Measurements from ENCODE around the gene HS3ST3B1.

Gene HS3ST3B1

GRCh38 chr17:14337596-14338079 lies 36.8 kb downstream of the HS3ST3B1 start:
- Histone ChIP-seq H3K27me3 (ENCODE audit: control insufficient read depth in 1 of 2, insufficient read depth in 2 of 2, low read length in 2 of 2) (no peaks in the 10 kb centered on the region), H3K9ac (ENCODE audit: low read length in 2 of 2) (no peak overlapping the region), H3K36me3 (ENCODE audit: control insufficient read depth in 2 of 2, insufficient read depth in 2 of 2, low read length in 2 of 2) (no peaks in the 10 kb centered on the region), H3K9me3 (ENCODE audit: control insufficient read depth in 2 of 2, low read length in 2 of 2) (no peaks in the 10 kb centered on the region), H3K27ac (ENCODE audit: low read length) (no peak overlapping the region), H3K4me3 (ENCODE audit: low read length in 2 of 2) (no peak overlapping the region), H3K4me1 (ENCODE audit: control insufficient read depth, insufficient read depth, low read length) (no peaks in the 10 kb centered on the region)

GRCh38 chr17:14340857-14341754 lies 40.2 kb downstream of the HS3ST3B1 start:
- Histone ChIP-seq H3K9ac (ENCODE audit: low read length in 2 of 2) (no peak overlapping the region), H3K4me3 (ENCODE audit: low read length in 2 of 2) (no peak overlapping the region), H3K9me3 (ENCODE audit: control insufficient read depth in 2 of 2, low read length in 2 of 2) (no peaks in the 10 kb centered on the region), H3K27me3 (ENCODE audit: control insufficient read depth in 1 of 2, insufficient read depth in 2 of 2, low read length in 2 of 2) (no peaks in the 10 kb centered on the region), H3K36me3 (ENCODE audit: control insufficient read depth in 2 of 2, insufficient read depth in 2 of 2, low read length in 2 of 2) (no peaks in the 10 kb centered on the region), H3K27ac (ENCODE audit: low read length) (no peak overlapping the region), H3K4me1 (ENCODE audit: control insufficient read depth, insufficient read depth, low read length) (no peaks in the 10 kb centered on the region)

DNA sequence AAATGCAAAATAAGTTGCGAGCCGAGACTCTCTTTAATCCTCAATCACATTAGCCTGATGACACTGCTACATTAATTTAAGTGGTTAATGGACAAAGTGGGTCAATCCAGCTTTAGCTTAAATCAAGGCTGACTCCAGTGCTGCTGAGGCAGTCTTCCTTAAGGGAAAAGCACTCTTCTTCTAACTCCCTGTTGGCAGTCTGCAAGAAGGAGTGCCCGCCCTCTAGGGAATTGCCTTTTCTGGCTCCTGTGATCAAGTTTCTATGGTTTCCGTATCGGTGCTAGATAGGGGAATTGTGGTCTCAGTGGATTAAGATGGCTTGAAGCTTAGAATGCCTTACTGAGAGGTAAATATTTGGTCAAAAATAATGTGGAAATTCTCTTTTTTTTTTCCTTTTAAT lies 41.0 kb downstream of the HS3ST3B1 start:
- Histone ChIP-seq H3K9ac (ENCODE audit: low read length in 2 of 2) (no peak overlapping the region), H3K27ac (ENCODE audit: low read length) (no peak overlapping the region), H3K4me3 (ENCODE audit: low read length in 2 of 2) (no peak overlapping the region), H3K4me1 (ENCODE audit: control insufficient read depth, insufficient read depth, low read length) (no peaks in the 10 kb centered on the region), H3K27me3 (ENCODE audit: control insufficient read depth in 1 of 2, insufficient read depth in 2 of 2, low read length in 2 of 2) (no peaks in the 10 kb centered on the region), H3K9me3 (ENCODE audit: control insufficient read depth in 2 of 2, low read length in 2 of 2) (no peaks in the 10 kb centered on the region), H3K36me3 (ENCODE audit: control insufficient read depth in 2 of 2, insufficient read depth in 2 of 2, low read length in 2 of 2) (no peaks in the 10 kb centered on the region)

GRCh38 chr17:14346801-14347200 lies 45.9 kb downstream of the HS3ST3B1 start:
- no peaks in the 10 kb centered on the region for H3K4me1 ChIP-seq (ENCODE audit: control insufficient read depth, insufficient read depth, low read length)
- H3K4me3 ChIP-seq (ENCODE audit: low read length in 2 of 2): no peak overlapping the region
- H3K36me3 ChIP-seq (ENCODE audit: control insufficient read depth in 2 of 2, insufficient read depth in 2 of 2, low read length in 2 of 2): no peaks in the 10 kb centered on the region
- no peak overlapping the region for H3K9ac ChIP-seq (ENCODE audit: low read length in 2 of 2)
- peaks cover 0 to 4% of the 10 kb centered on the region in 2 donors for H3K27me3 ChIP-seq (ENCODE audit: control insufficient read depth in 1 of 2, insufficient read depth in 2 of 2, low read length in 2 of 2)
- H3K27ac ChIP-seq (ENCODE audit: low read length): no peak overlapping the region
- H3K9me3 ChIP-seq (ENCODE audit: control insufficient read depth in 2 of 2, low read length in 2 of 2): no peaks in the 10 kb centered on the region

GRCh38 chr17:14351493-14351892 lies 50.6 kb downstream of the HS3ST3B1 start:
- no peaks in the 10 kb centered on the region for H3K4me1 ChIP-seq (ENCODE audit: control insufficient read depth, insufficient read depth, low read length)
- H3K9ac ChIP-seq (ENCODE audit: low read length in 2 of 2): no peak overlapping the region
- no peak overlapping the region for H3K27ac ChIP-seq (ENCODE audit: low read length)
- no peaks in the 10 kb centered on the region for H3K36me3 ChIP-seq (ENCODE audit: control insufficient read depth in 2 of 2, insufficient read depth in 2 of 2, low read length in 2 of 2)
- peaks cover 3 to 4% of the 10 kb centered on the region in 2 donors for H3K27me3 ChIP-seq (ENCODE audit: control insufficient read depth in 1 of 2, insufficient read depth in 2 of 2, low read length in 2 of 2)
- H3K4me3 ChIP-seq (ENCODE audit: low read length in 2 of 2): no peak overlapping the region
- H3K9me3 ChIP-seq (ENCODE audit: control insufficient read depth in 2 of 2, low read length in 2 of 2): no peaks in the 10 kb centered on the region

DNA sequence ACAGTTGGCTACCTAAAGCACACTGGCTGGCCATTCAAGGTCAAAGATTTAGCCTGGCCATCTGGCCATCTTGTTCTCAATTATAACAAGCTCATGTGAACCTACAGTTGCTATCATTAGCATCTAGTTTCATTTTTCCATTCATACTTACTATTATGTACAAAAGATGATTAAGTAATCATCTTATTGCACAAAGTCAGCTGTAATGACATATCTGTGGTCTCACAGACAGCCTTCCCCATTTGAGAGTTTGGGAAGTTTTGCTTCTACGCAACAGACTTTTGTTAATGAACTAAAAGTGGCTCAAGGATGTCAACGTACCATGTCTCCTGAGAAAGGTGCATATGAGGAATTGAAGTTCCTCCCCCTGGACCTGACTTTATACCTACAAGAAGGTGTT lies 51.3 kb downstream of the HS3ST3B1 start:
- Histone ChIP-seq H3K9ac (ENCODE audit: low read length in 2 of 2) (no peak overlapping the region), H3K27ac (ENCODE audit: low read length) (no peak overlapping the region), H3K9me3 (ENCODE audit: control insufficient read depth in 2 of 2, low read length in 2 of 2) (no peaks in the 10 kb centered on the region), H3K4me3 (ENCODE audit: low read length in 2 of 2) (no peak overlapping the region), H3K4me1 (ENCODE audit: control insufficient read depth, insufficient read depth, low read length) (no peaks in the 10 kb centered on the region), H3K27me3 (ENCODE audit: control insufficient read depth in 1 of 2, insufficient read depth in 2 of 2, low read length in 2 of 2) (peaks cover 3 to 4% of the 10 kb centered on the region in 2 donors), H3K36me3 (ENCODE audit: control insufficient read depth in 2 of 2, insufficient read depth in 2 of 2, low read length in 2 of 2) (no peaks in the 10 kb centered on the region)

GRCh38 chr17:14353861-14354474 lies 53.1 kb downstream of the HS3ST3B1 start:
- no peaks in the 10 kb centered on the region for H3K36me3 ChIP-seq (ENCODE audit: control insufficient read depth in 2 of 2, insufficient read depth in 2 of 2, low read length in 2 of 2)
- H3K4me1 ChIP-seq (ENCODE audit: control insufficient read depth, insufficient read depth, low read length): no peaks in the 10 kb centered on the region
- H3K9me3 ChIP-seq (ENCODE audit: control insufficient read depth in 2 of 2, low read length in 2 of 2): no peaks in the 10 kb centered on the region
- peaks cover 0 to 3% of the 10 kb centered on the region in 2 donors for H3K27me3 ChIP-seq (ENCODE audit: control insufficient read depth in 1 of 2, insufficient read depth in 2 of 2, low read length in 2 of 2)
- H3K4me3 ChIP-seq (ENCODE audit: low read length in 2 of 2): no peak overlapping the region
- H3K27ac ChIP-seq (ENCODE audit: low read length): no peak overlapping the region
- no peak overlapping the region for H3K9ac ChIP-seq (ENCODE audit: low read length in 2 of 2)

- Histone ChIP-seq H3K36me3 (ENCODE audit: control insufficient read depth in 2 of 2, insufficient read depth in 2 of 2, low read length in 2 of 2) (no peaks in the 10 kb centered on the region), H3K9ac (ENCODE audit: low read length in 2 of 2) (no peak overlapping the region), H3K4me3 (ENCODE audit: low read length in 2 of 2) (no peak overlapping the region), H3K27ac (ENCODE audit: low read length) (no peak overlapping the region), H3K9me3 (ENCODE audit: control insufficient read depth in 2 of 2, low read length in 2 of 2) (no peaks in the 10 kb centered on the region), H3K4me1 (ENCODE audit: control insufficient read depth, insufficient read depth, low read length) (no peaks in the 10 kb centered on the region), H3K27me3 (ENCODE audit: control insufficient read depth in 1 of 2, insufficient read depth in 2 of 2, low read length in 2 of 2) (peaks cover 0 to 3% of the 10 kb centered on the region in 2 donors)
These were observed 53.9 kb downstream of the HS3ST3B1 start for GRCh38 chr17:14354807-14355206.

DNA sequence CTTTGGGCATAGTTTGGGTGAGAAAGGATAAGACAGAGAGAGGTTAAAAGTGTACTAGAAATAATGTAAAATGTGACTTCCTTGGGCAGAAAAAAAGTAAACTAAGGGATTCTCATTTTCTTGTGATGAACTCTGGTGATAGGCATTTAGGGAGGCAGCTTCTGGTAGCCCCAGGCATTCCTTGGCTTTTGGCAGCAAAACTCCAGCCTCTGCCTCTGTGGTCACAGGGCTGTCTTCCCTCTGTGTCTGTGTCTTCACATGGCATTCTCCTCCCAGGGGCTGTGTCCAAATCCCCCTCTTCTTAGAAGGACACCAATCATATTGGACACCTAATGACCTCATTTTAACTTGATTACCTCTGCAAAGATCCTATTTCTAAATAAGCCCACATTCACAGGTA lies 54.7 kb downstream of the HS3ST3B1 start:
- Histone ChIP-seq H3K4me1 (ENCODE audit: control insufficient read depth, insufficient read depth, low read length) (no peaks in the 10 kb centered on the region), H3K4me3 (ENCODE audit: low read length in 2 of 2) (no peak overlapping the region), H3K36me3 (ENCODE audit: control insufficient read depth in 2 of 2, insufficient read depth in 2 of 2, low read length in 2 of 2) (no peaks in the 10 kb centered on the region), H3K9me3 (ENCODE audit: control insufficient read depth in 2 of 2, low read length in 2 of 2) (no peaks in the 10 kb centered on the region), H3K27ac (ENCODE audit: low read length) (no peak overlapping the region), H3K27me3 (ENCODE audit: control insufficient read depth in 1 of 2, insufficient read depth in 2 of 2, low read length in 2 of 2) (peaks cover 0 to 3% of the 10 kb centered on the region in 2 donors), H3K9ac (ENCODE audit: low read length in 2 of 2) (no peak overlapping the region)

DNA sequence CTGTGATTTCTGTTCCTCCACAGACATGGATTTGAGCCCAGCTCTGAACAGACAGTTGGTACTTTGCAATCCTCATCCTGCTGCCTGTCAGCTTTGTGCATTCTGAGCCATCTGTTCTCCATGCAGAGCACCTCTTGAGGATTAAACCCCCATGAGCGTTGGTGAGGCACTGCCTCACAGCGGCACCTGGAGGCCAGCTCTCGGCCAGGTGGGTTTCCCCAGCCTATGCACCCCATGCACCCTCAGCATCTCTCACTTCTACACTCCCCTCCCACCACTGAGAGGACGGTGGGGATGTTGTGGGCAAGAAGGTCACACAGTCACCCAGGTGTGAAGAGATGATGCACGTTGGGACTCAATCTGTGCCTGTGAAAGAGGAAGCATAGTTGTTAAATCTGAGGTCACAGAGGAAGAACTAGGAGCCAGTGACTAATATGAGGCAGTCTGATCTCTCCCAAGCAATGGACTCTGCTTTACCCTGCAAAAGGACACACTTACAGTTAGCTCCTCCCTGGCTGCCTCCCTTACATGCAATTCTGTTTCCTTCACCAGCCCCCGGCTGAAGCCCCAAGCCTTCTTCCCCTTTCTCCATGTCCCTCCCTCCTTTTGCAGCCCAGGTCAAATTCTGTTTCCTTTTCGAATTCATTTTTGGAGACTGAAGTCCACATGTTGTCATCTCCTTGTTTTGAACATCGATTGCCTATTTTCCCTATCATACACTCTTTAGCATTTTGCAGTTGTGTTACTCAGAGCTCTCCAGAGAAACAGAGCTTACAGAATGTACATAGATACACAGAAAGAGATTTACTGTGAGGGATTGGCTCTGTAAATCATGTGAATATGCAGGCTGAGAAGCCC lies 58.5 kb downstream of the HS3ST3B1 start:
- Histone ChIP-seq H3K4me3 (ENCODE audit: low read length in 2 of 2) (no peak overlapping the region), H3K36me3 (ENCODE audit: control insufficient read depth in 2 of 2, insufficient read depth in 2 of 2, low read length in 2 of 2) (no peaks in the 10 kb centered on the region), H3K27me3 (ENCODE audit: control insufficient read depth in 1 of 2, insufficient read depth in 2 of 2, low read length in 2 of 2) (no peaks in the 10 kb centered on the region), H3K4me1 (ENCODE audit: control insufficient read depth, insufficient read depth, low read length) (no peaks in the 10 kb centered on the region), H3K27ac (ENCODE audit: low read length) (no peak overlapping the region), H3K9ac (ENCODE audit: low read length in 2 of 2) (no peak overlapping the region), H3K9me3 (ENCODE audit: control insufficient read depth in 2 of 2, low read length in 2 of 2) (no peaks in the 10 kb centered on the region)

Measured in stomach smooth muscle (tissue), 2 donors.